Thyroid gland (tissue), 4 donors: Measurements from ENCODE around the gene PTPRN2. TPM values are rescaled to one million over a fixed set of nuclear protein-coding genes. Genes with fewer than 3 reads are reported as not detected.
"Not testable (repeated sequence)": the region's sequence is repeated elsewhere in the genome, so short reads cannot be mapped to it uniquely, and the experiment has no call there.

Experiments used
- DNase-seq, 2 donors: peaks; one replicate each; pipeline ENCODE4 v3.0.0-alpha.2; 2019
- H3K27ac ChIP-seq, 3 donors: fragments of 200-600 bp; sonication (generic); 1 replicate in 2 of 3; 2 replicates in 1 of 3; pipeline ENCODE4 v1.5.1; 2016 to 2019; ENCODE audit warnings: mild to moderate bottlenecking in 1 of 3, moderate library complexity in 1 of 3
- H3K27me3 ChIP-seq: fragments of 200-600 bp; sonication (generic); one replicate; pipeline ENCODE4 v1.5.1; 2019
- H3K36me3 ChIP-seq, 2 donors: fragments of 200-600 bp; sonication (generic); one replicate each; pipeline ENCODE4 v1.5.1; 2016 to 2019
- H3K4me1 ChIP-seq, 2 donors: fragments of 200-600 bp; sonication (generic); one replicate each; pipeline ENCODE4 v1.5.1; 2017 to 2019
- H3K4me3 ChIP-seq, 3 donors: fragments of 200-600 bp; sonication (generic); replicated peaks in 1 of 3; 1 replicate in 2 of 3; 2 replicates in 1 of 3; pipeline ENCODE4 v1.5.1; 2016; ENCODE audit warnings: mild to moderate bottlenecking in 1 of 3
- H3K9me3 ChIP-seq: fragments of 200-600 bp; sonication (generic); one replicate; pipeline ENCODE4 v1.5.1; 2017
- CTCF ChIP-seq, 6 experiments: fragments of 200-600 bp in 3 of 6; fragments of 450-650 bp in 3 of 6; sonication (generic) in 3 of 6; IDR thresholded peaks; one replicate each; pipeline ENCODE4 v1.5.1; 2016 to 2019; ENCODE audit warnings: antibody characterized with exemption in 6 of 6, mild to moderate bottlenecking in 2 of 6, inconsistent platforms in 1 of 6, moderate library complexity in 1 of 6
- POLR2A ChIP-seq, 2 donors: fragments of 450-650 bp; IDR thresholded peaks; one replicate each; pipeline ENCODE4 v1.6.1; 2017; ENCODE audit warnings: antibody characterized with exemption in 2 of 2, mild to moderate bottlenecking in 2 of 2, moderate library complexity in 1 of 2
- WGBS, 2 donors: methylation state at CpG; one replicate each; pipeline ENCODE4 v1.1.5; 2017; 5-methylcytosine and 5-hydroxymethylcytosine counted together
- intact Hi-C: fragments of 100-400 bp; cut with DNase I; formaldehyde crosslinking; loops from one replicate; pipeline ENCODE4 v1.15.1; 2023
- total RNA-seq, 4 donors: library from RNA; depleted of rRNA; stranded (reverse); fragments of >200 nt; gene quantifications; one replicate each; pipeline ENCODE4 v1.2.3, GENCODE V29; 2016

The PTPRN2 gene
- total RNA-seq, 4 donors from 2014 or later, result 4.2 to 9.9 (median 7.7) TPM

DNA sequence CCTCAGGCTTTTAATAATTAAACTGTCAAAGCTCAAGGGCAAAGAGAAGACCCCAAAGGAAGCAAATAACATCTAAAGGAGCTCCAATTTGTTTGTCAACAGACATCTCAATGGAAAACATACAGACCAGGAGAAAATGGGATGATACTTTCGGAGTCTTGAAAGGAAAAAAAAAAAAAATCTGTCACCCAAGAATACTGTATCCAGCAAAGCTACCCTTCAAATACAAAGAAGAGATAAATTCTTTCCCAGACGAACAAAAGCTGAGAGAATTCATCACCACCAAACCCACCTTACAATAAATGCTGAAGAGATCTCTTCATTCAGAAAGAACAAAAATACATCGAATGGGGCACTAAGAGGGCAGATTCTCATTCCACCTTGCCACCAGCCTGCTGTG is 232.8 kb downstream of the PTPRN2 start:
- H3K4me1 ChIP-seq, result no peaks in the 10 kb centered on the region
- no peak overlapping the region for H3K4me3 ChIP-seq
- no peaks in the 10 kb centered on the region for H3K36me3 ChIP-seq
- 87 to 94% methylated on average over 3 of the region's 3 CpGs for WGBS, 2 donors
- H3K27ac ChIP-seq, result no peak overlapping the region
- intact Hi-C loops, result no loop called here
- no peak for TF ChIP-seq CTCF (IDR thresholded peaks at IDR 0.05)
- no peak for TF ChIP-seq POLR2A (IDR thresholded peaks at IDR 0.05)
- H3K9me3 ChIP-seq, result no peaks in the 10 kb centered on the region
- DNase-seq, result no peak
- H3K27me3 ChIP-seq, result no peaks in the 10 kb centered on the region

- Histone ChIP-seq H3K9me3 (no peaks in the 10 kb centered on the region), H3K27me3 (no peaks in the 10 kb centered on the region), H3K27ac (no peak overlapping the region), H3K4me1 (no peaks in the 10 kb centered on the region), H3K36me3 (no peaks in the 10 kb centered on the region), H3K4me3 (no peak overlapping the region)
- intact Hi-C loops, result no loop called here
- no peak for DNase-seq
- 58 to 59% methylated on average over 11 to 12 of the region's 12 CpGs for WGBS, 2 donors
- TF ChIP-seq CTCF (IDR thresholded peaks at IDR 0.05) (no peak), POLR2A (IDR thresholded peaks at IDR 0.05) (no peak)
Observed at GRCh38 chr7:158353606-158354570, 233.7 kb downstream of the PTPRN2 start.

- H3K27ac ChIP-seq, H3K9me3 ChIP-seq, H3K4me3 ChIP-seq, intact Hi-C loops, H3K36me3 ChIP-seq, H3K27me3 ChIP-seq, DNase-seq, H3K4me1 ChIP-seq: not testable (repeated sequence)
- 78 to 87% methylated on average over 23 to 25 of the region's 30 CpGs for WGBS, 2 donors
Observed at GRCh38 chr7:158351899-158352729, 235.5 kb downstream of the PTPRN2 start.

DNA sequence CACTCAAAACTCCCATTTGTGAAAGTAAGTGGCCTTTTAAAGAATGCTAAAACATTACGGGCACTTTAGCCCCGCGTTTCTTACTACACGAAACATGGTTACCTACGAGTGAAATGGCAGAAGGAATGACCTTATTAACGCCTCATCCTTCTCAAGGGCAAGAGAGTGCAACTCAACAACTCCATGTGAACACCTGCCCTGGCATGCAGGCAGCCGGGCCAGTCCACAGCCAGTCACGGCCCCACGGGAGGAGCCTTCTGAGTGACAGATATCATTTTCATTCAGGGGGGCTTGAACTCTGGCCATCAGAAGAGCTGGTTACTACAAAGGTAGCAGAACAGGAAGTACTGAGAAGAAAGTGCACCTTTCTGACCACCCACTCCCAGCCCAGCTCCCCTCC is 236.1 kb downstream of the PTPRN2 start:
- no peaks in the 10 kb centered on the region for H3K9me3 ChIP-seq
- H3K4me1 ChIP-seq, result no peaks in the 10 kb centered on the region
- 67 to 71% methylated on average over 9 of the region's 9 CpGs for WGBS, 2 donors
- no peak for DNase-seq
- TF ChIP-seq POLR2A (IDR thresholded peaks at IDR 0.05) (no peak), CTCF (IDR thresholded peaks at IDR 0.05) (no peak)
- H3K27ac ChIP-seq, result no peak overlapping the region
- H3K27me3 ChIP-seq, result no peaks in the 10 kb centered on the region
- no peak overlapping the region for H3K4me3 ChIP-seq
- intact Hi-C loops, result no loop called here
- H3K36me3 ChIP-seq, result no peaks in the 10 kb centered on the region

GRCh38 chr7:158351051-158351450 is 236.6 kb downstream of the PTPRN2 start:
- Histone ChIP-seq H3K27me3 (no peaks in the 10 kb centered on the region), H3K4me3 (no peak overlapping the region), H3K4me1 (no peaks in the 10 kb centered on the region), H3K9me3 (no peaks in the 10 kb centered on the region), H3K27ac (no peak overlapping the region), H3K36me3 (no peaks in the 10 kb centered on the region)
- DNase-seq, result no peak
- intact Hi-C loops, result no loop called here
- WGBS, 2 donors, result 80 to 85% methylated on average over 5 to 11 of the region's 11 CpGs
- TF ChIP-seq POLR2A (IDR thresholded peaks at IDR 0.05) (no peak), CTCF (IDR thresholded peaks at IDR 0.05) (no peak)
